ENCODE data around the gene PSG11. TPM values are rescaled to one million over a fixed set of nuclear protein-coding genes. Genes with fewer than 3 reads are reported as not detected.

The PSG11 gene
- total RNA-seq, 1 donor from 2014 or later, result not detected

- TF ChIP-seq CTCF (IDR thresholded peaks at IDR 0.05), result no peak
- H3K4me1 Mint-ChIP-seq (ENCODE audit: unreplicated experiment), result no peaks in the 10 kb centered on the region
- no peaks in the 10 kb centered on the region for H3K27me3 Mint-ChIP-seq (ENCODE audit: unreplicated experiment)
- H3K9me3 Mint-ChIP-seq (ENCODE audit: unreplicated experiment), result peaks cover 36% of the 10 kb centered on the region
- no peak for DNase-seq (ENCODE audit: extremely low spot score, unreplicated experiment)
- no peak overlapping the region for H3K4me3 Mint-ChIP-seq (ENCODE audit: unreplicated experiment)
- H3K27ac Mint-ChIP-seq (ENCODE audit: unreplicated experiment), result no peak overlapping the region
- H3K36me3 Mint-ChIP-seq (ENCODE audit: unreplicated experiment), result no peaks in the 10 kb centered on the region
Measured at GRCh38 chr19:42961119-42961518, 65.2 kb downstream of the PSG11 start.

Other genes with a start within 250 kb of the PSG11 start
- not detected in 2 replicates for gene PSG1, start 146.8 kb downstream of the PSG11 start, total RNA-seq
- gene PSG6, start 108.6 kb downstream of the PSG11 start, total RNA-seq, result not detected in 2 replicates
- not detected in 2 replicates for gene PSG7, start 89.3 kb downstream of the PSG11 start, total RNA-seq
- gene PSG2, start 56.2 kb upstream of the PSG11 start, total RNA-seq, result not detected in 2 replicates
- not detected in 2 replicates for gene PSG5, start 160.1 kb upstream of the PSG11 start, total RNA-seq
- gene PSG4, start 179.2 kb upstream of the PSG11 start, total RNA-seq, result not detected in 2 replicates
- not detected in 2 replicates for gene PSG9, start 243.1 kb upstream of the PSG11 start, total RNA-seq

Data from osteocyte (in vitro differentiated cells).